Measurements from ENCODE around the gene CUEDC1.
A peak's percentile ranks its signal among the peaks of the same experiment; 100 is the strongest.

CUEDC1 gene

DNA sequence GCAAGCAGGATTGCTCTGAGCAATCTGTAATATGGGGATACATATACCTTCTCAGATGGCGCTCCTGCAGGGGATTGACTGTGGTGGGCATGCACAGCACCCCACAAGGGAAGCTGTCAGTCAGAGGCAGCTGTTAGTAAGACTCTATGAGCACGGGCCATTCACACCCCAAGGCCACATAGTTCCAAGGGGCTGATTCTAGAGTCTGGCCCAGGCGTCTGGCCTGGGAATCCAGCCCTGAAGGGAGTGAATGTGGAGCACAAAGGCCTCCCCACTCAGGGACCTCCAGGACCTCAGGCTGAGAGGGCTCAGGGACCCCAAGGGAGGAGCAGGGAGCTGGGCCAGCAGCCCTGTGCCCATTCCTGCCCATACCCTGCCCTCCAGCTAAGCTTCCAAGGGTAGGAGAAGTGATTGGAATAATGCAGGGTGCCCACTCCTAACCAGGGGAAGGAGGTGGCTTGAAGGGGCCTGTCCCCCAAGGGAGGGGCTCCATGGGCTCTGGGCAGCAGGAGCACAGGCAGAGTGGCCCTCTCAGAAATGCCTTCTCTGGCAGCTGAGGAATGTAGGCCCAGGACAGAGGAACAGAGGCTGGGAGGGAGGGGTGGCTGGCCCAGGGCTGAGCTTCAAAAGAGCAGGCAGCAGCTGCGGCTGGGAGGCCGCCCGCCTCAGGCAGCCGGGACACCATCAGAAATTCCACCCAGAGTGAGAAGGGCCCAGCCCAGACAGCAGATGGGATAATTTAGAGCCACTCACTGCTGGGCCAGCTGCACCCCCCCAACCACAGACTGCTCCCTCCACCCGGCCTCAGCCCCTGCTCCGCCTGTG is 56.5 kb downstream of the CUEDC1 start:
- Histone ChIP-seq H3K27me3 (ENCODE audit: low read depth, low read length) (peaks cover 24% of the 10 kb centered on the region), H3K27ac (ENCODE audit: low read length) (no peak overlapping the region), H2AFZ (ENCODE audit: low read depth, low read length) (no peak overlapping the region), H3K9me3 (ENCODE audit: insufficient read depth, low read length) (peaks cover 4% of the 10 kb centered on the region; the same call in 1 of the 2 replicates), H3K4me3 (ENCODE audit: low read length) (no peak overlapping the region), H3K36me3 (replicated peaks; ENCODE audit: low read depth, low read length) (no peaks in the 10 kb centered on the region), H3K4me1 (ENCODE audit: low read length) (peaks cover 80% of the 10 kb centered on the region), H4K20me1 (ENCODE audit: insufficient read depth, low read length) (no peaks in the 10 kb centered on the region), H3K4me2 (ENCODE audit: low read length) (peak overlapping the region; percentile 64), H3K9ac (ENCODE audit: low read length) (no peak overlapping the region; the same call in 1 of the 2 replicates), H3K79me2 (ENCODE audit: low read length) (no peaks in the 10 kb centered on the region)
- no peak for TF ChIP-seq EZH2phosphoT487 (IDR thresholded peaks at IDR 0.05; ENCODE audit: low read depth)
- TF ChIP-seq, protein P1, sequence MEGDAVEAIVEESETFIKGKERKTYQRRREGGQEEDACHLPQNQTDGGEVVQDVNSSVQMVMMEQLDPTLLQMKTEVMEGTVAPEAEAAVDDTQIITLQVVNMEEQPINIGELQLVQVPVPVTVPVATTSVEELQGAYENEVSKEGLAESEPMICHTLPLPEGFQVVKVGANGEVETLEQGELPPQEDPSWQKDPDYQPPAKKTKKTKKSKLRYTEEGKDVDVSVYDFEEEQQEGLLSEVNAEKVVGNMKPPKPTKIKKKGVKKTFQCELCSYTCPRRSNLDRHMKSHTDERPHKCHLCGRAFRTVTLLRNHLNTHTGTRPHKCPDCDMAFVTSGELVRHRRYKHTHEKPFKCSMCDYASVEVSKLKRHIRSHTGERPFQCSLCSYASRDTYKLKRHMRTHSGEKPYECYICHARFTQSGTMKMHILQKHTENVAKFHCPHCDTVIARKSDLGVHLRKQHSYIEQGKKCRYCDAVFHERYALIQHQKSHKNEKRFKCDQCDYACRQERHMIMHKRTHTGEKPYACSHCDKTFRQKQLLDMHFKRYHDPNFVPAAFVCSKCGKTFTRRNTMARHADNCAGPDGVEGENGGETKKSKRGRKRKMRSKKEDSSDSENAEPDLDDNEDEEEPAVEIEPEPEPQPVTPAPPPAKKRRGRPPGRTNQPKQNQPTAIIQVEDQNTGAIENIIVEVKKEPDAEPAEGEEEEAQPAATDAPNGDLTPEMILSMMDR (IDR thresholded peaks at IDR 0.05; ENCODE audit: low read depth, low read length): no peak

GRCh38 chr17:57895382-57896060 is 59.7 kb downstream of the CUEDC1 start:
- Histone ChIP-seq H4K20me1 (ENCODE audit: insufficient read depth, low read length) (no peaks in the 10 kb centered on the region), H3K79me2 (ENCODE audit: low read length) (no peaks in the 10 kb centered on the region), H2AFZ (ENCODE audit: low read depth, low read length) (no peak overlapping the region), H3K27me3 (ENCODE audit: low read depth, low read length) (peaks cover 19% of the 10 kb centered on the region; the same call in 1 of the 2 replicates), H3K9me3 (ENCODE audit: insufficient read depth, low read length) (no peaks in the 10 kb centered on the region), H3K9ac (ENCODE audit: low read length) (no peak overlapping the region), H3K4me3 (ENCODE audit: low read length) (no peak overlapping the region), H3K36me3 (replicated peaks; ENCODE audit: low read depth, low read length) (no peaks in the 10 kb centered on the region), H3K4me2 (ENCODE audit: low read length) (no peak overlapping the region), H3K4me1 (ENCODE audit: low read length) (peaks cover 53% of the 10 kb centered on the region), H3K27ac (ENCODE audit: low read length) (no peak overlapping the region)
- TF ChIP-seq, protein P1 (IDR thresholded peaks at IDR 0.05; ENCODE audit: low read depth, low read length): no peak
- no peak for TF ChIP-seq EZH2phosphoT487 (IDR thresholded peaks at IDR 0.05; ENCODE audit: low read depth)

DNA sequence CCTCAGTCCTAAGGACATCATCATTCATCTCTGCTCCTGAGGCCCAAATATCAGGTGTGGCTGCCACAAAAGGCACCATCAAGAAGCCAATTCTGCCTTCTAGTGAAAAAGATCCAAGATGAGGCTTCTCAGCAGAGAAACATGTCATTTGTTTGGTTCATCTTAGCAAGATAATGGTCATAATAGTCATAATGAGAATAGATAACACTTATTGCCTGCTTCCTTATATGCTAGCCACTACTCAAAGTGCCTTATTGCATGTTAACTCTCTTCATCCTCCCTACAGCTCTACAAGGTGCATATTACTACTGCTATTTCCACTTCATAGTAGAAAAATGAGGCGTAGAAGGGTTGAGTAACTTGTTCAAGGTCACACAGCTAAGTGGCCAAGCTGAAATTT is 60.4 kb downstream of the CUEDC1 start:
- TF ChIP-seq, protein P1 (IDR thresholded peaks at IDR 0.05; ENCODE audit: low read depth, low read length): no peak
- TF ChIP-seq EZH2phosphoT487 (IDR thresholded peaks at IDR 0.05; ENCODE audit: low read depth): no peak
- peaks cover 46% of the 10 kb centered on the region for H3K4me1 ChIP-seq (ENCODE audit: low read length)
- H3K9ac ChIP-seq (ENCODE audit: low read length): no peak overlapping the region
- no peak overlapping the region for H2AFZ ChIP-seq (ENCODE audit: low read depth, low read length)
- H3K27ac ChIP-seq (ENCODE audit: low read length): no peak overlapping the region
- no peak overlapping the region for H3K4me2 ChIP-seq (ENCODE audit: low read length)
- H3K79me2 ChIP-seq (ENCODE audit: low read length): no peaks in the 10 kb centered on the region
- H3K27me3 ChIP-seq (ENCODE audit: low read depth, low read length): peaks cover 16% of the 10 kb centered on the region; the same call in 1 of the 2 replicates
- no peaks in the 10 kb centered on the region for H3K9me3 ChIP-seq (ENCODE audit: insufficient read depth, low read length)
- H3K4me3 ChIP-seq (ENCODE audit: low read length): no peak overlapping the region
- H3K36me3 ChIP-seq (replicated peaks; ENCODE audit: low read depth, low read length): no peaks in the 10 kb centered on the region
- no peaks in the 10 kb centered on the region for H4K20me1 ChIP-seq (ENCODE audit: insufficient read depth, low read length)

All from OCI-LY3 (cell line).